ENCODE results near the gene SYNPO. TPM values are rescaled to one million over a fixed set of nuclear protein-coding genes. Genes with fewer than 3 reads are reported as not detected.

SYNPO gene
- total and polyA plus RNA-seq, 2 experiments from 2014 or later = 7.1 to 8.4 TPM

DNA sequence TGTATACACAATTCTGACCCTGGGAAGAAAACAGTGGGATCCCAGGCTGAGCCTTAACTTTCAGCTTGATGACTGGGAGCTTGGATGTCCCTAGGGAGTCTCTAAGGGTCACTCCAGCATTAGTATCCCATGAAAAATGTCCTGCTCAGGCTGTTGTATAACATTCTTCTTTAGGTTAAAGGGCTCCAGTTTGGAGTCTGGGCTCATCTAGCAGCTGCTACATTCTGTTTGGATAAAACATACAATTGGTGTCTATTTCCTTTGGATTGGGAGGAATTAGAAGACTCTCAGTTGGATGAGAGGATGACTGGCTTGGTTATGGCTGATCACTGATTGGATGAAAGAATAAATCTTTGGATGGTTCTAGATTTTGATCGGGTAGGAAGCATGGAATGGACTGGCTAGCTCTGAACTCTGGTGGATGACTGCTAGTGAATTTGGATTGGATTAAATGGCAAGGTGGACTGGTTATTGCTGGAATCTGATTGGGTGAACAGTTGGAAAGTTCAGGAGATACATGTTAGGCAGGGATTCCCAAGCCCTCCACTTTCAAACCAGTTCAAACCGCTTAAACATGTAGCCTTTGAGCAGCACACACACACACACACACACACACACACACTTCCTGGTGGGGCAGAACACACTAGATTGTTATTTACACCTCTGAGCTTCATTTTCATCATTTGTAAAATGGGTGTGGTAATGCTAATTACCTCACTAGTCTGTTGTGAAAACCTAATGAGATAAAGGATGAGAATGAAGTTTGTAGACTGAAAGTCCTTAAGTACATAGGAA is 13.5 kb downstream of the SYNPO start:
- Histone ChIP-seq H3K4me1 (ENCODE audit: insufficient read depth) (peaks cover 11% of the 10 kb centered on the region), H4K20me1 (ENCODE audit: insufficient read depth, poor library complexity, severe bottlenecking) (no peaks in the 10 kb centered on the region), H3K27me3 (no peaks in the 10 kb centered on the region), H3K9me2 (replicated peaks; ENCODE audit: insufficient read depth) (no peaks in the 10 kb centered on the region), H3K4me2 (no peak overlapping the region), H3K79me2 (no peaks in the 10 kb centered on the region), H2AFZ (no peak overlapping the region), H3K9me3 (ENCODE audit: low read depth) (no peaks in the 10 kb centered on the region), H3K4me3 (no peak overlapping the region), H3K27ac (no peak overlapping the region), H3K36me3 (replicated peaks; ENCODE audit: insufficient read depth, low read depth) (no peaks in the 10 kb centered on the region)
- no peak for DNase-seq (ENCODE audit: low spot score)
- 93% methylated on average over 2 of the region's 2 CpGs for WGBS (ENCODE audit: low lambda C conversion rate, missing lambda C conversion rate)
- TF ChIP-seq, protein P1, sequence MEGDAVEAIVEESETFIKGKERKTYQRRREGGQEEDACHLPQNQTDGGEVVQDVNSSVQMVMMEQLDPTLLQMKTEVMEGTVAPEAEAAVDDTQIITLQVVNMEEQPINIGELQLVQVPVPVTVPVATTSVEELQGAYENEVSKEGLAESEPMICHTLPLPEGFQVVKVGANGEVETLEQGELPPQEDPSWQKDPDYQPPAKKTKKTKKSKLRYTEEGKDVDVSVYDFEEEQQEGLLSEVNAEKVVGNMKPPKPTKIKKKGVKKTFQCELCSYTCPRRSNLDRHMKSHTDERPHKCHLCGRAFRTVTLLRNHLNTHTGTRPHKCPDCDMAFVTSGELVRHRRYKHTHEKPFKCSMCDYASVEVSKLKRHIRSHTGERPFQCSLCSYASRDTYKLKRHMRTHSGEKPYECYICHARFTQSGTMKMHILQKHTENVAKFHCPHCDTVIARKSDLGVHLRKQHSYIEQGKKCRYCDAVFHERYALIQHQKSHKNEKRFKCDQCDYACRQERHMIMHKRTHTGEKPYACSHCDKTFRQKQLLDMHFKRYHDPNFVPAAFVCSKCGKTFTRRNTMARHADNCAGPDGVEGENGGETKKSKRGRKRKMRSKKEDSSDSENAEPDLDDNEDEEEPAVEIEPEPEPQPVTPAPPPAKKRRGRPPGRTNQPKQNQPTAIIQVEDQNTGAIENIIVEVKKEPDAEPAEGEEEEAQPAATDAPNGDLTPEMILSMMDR (IDR thresholded peaks at IDR 0.05; ENCODE audit: poor library complexity) = no peak
- no peak for TF ChIP-seq EZH2 (IDR thresholded peaks at IDR 0.05; ENCODE audit: borderline replicate concordance)
- no peak for TF ChIP-seq EZH2phosphoT487 (IDR thresholded peaks at IDR 0.05; ENCODE audit: low read depth, severe bottlenecking, unreplicated experiment)

- WGBS (ENCODE audit: low lambda C conversion rate, missing lambda C conversion rate) = 100% methylated on average over 3 of the region's 3 CpGs
- TF ChIP-seq EZH2 (IDR thresholded peaks at IDR 0.05; ENCODE audit: borderline replicate concordance) (no peak), EZH2phosphoT487 (IDR thresholded peaks at IDR 0.05; ENCODE audit: low read depth, severe bottlenecking, unreplicated experiment) (no peak)
- TF ChIP-seq, protein P1 (IDR thresholded peaks at IDR 0.05; ENCODE audit: poor library complexity) = no peak
Measured at GRCh38 chr5:150655221-150655620, 14.8 kb downstream of the SYNPO start.

DNA sequence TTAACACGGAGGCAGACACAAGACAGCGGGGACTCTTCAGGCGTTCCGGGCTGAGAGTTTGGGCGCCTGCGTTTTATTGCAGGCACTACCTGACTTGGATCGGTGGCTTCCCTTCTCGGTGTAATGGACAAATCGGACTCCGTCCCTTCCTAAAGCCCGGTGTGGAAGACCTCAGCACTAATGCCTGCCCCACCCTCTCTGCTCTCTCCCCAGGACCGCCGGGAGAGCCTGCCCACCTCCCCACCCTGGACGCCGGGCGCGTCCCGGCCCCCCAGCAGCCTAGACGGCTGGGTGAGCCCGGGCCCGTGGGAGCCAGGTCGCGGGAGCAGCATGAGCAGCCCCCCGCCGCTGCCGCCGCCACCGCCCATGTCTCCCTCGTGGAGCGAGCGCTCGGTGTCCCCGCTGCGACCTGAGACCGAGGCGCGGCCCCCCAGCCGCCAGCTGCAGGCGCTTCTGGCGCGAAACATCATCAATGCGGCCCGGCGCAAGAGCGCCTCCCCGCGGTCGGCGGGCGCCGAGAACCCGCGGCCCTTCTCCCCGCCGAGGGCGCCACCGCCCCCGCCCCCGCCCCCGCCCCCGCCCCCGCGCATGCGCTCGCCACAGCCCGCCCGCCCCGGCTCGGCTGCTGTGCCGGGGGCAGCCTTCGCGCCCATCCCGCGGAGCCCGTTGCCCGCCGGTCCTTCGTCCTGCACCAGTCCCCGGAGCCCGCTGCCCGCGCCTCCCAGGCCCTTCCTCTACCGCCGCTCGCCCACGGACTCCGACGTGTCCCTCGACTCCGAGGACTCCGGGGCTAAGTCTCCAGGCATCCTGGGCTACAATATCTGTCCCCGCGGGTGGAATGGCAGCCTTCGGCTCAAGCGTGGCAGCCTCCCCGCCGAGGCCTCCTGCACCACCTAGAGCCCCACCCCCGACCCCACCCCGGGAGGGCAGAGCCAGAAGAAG is 16.0 kb downstream of the SYNPO start:
- DNase-seq (ENCODE audit: low spot score) = peak; percentile 89
- H3K4me3 ChIP-seq = peak overlapping the region; percentile 62
- H3K4me1 ChIP-seq (ENCODE audit: insufficient read depth) = peaks cover 22% of the 10 kb centered on the region
- WGBS (ENCODE audit: low lambda C conversion rate, missing lambda C conversion rate) = 4% methylated on average over 35 of the region's 99 CpGs
- no peaks in the 10 kb centered on the region for H3K9me2 ChIP-seq (replicated peaks; ENCODE audit: insufficient read depth)
- no peaks in the 10 kb centered on the region for H4K20me1 ChIP-seq (ENCODE audit: insufficient read depth, poor library complexity, severe bottlenecking)
- H3K27ac ChIP-seq = peak overlapping the region; percentile 64
- no peaks in the 10 kb centered on the region for H3K36me3 ChIP-seq (replicated peaks; ENCODE audit: insufficient read depth, low read depth)
- H3K79me2 ChIP-seq = no peaks in the 10 kb centered on the region
- peak overlapping the region; percentile 86 for H2AFZ ChIP-seq
- peak overlapping the region; percentile 97 for H3K4me2 ChIP-seq
- H3K9me3 ChIP-seq (ENCODE audit: low read depth) = no peaks in the 10 kb centered on the region
- TF ChIP-seq, protein P1 (IDR thresholded peaks at IDR 0.05; ENCODE audit: poor library complexity) = peak; percentile 65
- no peak for TF ChIP-seq EZH2phosphoT487 (IDR thresholded peaks at IDR 0.05; ENCODE audit: low read depth, severe bottlenecking, unreplicated experiment)
- H3K27me3 ChIP-seq = no peaks in the 10 kb centered on the region

More at GRCh38 chr5:150655221-150655620, 14.8 kb downstream of the SYNPO start:
- no peak overlapping the region for H2AFZ ChIP-seq
- no peak overlapping the region for H3K4me3 ChIP-seq
- H3K4me2 ChIP-seq = peak overlapping the region; percentile 97
- H3K36me3 ChIP-seq (replicated peaks; ENCODE audit: insufficient read depth, low read depth) = no peaks in the 10 kb centered on the region
- H3K79me2 ChIP-seq = no peaks in the 10 kb centered on the region
- H3K27ac ChIP-seq = no peak overlapping the region
- no peaks in the 10 kb centered on the region for H4K20me1 ChIP-seq (ENCODE audit: insufficient read depth, poor library complexity, severe bottlenecking)
- no peaks in the 10 kb centered on the region for H3K27me3 ChIP-seq
- H3K9me2 ChIP-seq (replicated peaks; ENCODE audit: insufficient read depth) = no peaks in the 10 kb centered on the region
- peaks cover 14% of the 10 kb centered on the region for H3K4me1 ChIP-seq (ENCODE audit: insufficient read depth)
- no peak for DNase-seq (ENCODE audit: low spot score)
- no peaks in the 10 kb centered on the region for H3K9me3 ChIP-seq (ENCODE audit: low read depth)

All from hepatocyte (in vitro differentiated cells).